NCI-H2029 (cell line): ENCODE results near the gene LRRC53.

Source experiments
- DNase-seq: peaks from one replicate; lab custom pipeline; 2025; lab: John Stamatoyannopoulos, UW

Gene LRRC53

GRCh38 chr1:74430342-74430934, 82.0 kb downstream of the LRRC53 start:
- no peak for DNase-seq

- no peak for DNase-seq
Observed at GRCh38 chr1:74429580-74429979, 82.8 kb downstream of the LRRC53 start.

- no peak for DNase-seq
Observed at GRCh38 chr1:74427681-74428080, 84.7 kb downstream of the LRRC53 start.

DNA sequence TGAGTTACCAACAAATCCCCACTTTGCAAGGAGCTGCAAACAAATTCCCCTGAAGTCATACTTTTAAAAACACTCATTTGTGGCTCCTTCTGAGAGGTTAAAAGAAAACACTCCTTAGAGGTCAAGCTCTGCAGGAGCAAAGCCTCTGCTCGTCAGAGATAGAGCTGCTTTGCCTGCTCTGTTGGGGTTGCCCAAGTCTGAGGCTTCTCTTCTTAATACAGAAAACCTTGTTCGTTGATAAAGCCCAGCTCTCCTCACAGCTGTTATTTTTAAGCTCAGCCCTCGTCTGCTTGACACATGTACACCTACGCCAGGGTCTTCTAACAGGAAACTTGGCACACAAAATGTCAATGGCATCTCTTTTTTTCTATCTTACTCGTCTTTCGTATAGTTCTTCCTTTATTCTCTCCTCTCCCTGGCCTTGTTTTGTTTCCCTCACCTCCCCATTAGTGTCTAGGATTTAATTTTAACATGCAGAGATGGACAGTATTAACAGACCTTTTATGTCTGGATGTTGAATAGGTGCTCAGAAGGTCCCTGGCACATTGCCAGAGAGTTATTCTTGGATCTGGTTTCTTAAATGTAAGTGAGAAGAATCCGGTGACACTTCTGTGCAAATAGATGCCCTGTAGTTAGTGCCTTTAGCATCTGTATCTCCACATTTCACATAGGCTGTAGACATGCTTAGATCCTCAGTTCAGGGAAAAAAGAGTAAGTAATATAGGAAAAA, 86.0 kb downstream of the LRRC53 start:
- no peak for DNase-seq

DNA sequence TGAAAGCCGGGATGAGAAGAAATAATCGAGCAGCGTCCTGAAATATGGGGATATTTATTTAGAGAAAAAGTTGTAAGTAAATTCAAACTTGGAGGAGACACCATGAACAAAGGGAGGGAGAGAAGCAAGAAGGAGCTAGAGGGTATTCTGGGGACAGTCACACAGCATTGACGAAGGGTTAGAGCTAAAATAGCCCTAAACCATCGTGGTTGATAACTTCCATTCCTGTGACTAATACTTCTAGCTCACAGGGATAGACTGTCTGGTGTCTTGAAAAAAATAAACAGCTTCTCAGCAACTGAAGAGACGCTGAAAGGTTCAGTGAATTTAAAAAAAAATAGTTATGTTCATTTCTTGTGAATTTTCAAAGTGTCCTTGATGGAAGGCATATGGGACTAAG, 86.7 kb downstream of the LRRC53 start:
- no peak for DNase-seq

GRCh38 chr1:74423471-74423870, 88.9 kb downstream of the LRRC53 start:
- DNase-seq, result no peak

- no peak for DNase-seq
Observed at GRCh38 chr1:74422421-74423292, 89.8 kb downstream of the LRRC53 start.

- no peak for DNase-seq
Observed at GRCh38 chr1:74420467-74420866, 91.9 kb downstream of the LRRC53 start.
